ENCODE measurements around the gene CRIP2. TPM values are rescaled to one million over a fixed set of nuclear protein-coding genes. Genes with fewer than 3 reads are reported as not detected.

CRIP2 gene
- total RNA-seq, 3 donors from 2014 or later = 46.2 to 146 (median 92.1) TPM

- Histone ChIP-seq H3K27me3 (no peaks in the 10 kb centered on the region), H3K9me3 (no peaks in the 10 kb centered on the region), H3K27ac (no peak overlapping the region), H3K36me3 (no peaks in the 10 kb centered on the region), H3K4me1 (no peaks in the 10 kb centered on the region), H3K4me3 (no peak overlapping the region)
- TF ChIP-seq CTCF (IDR thresholded peaks at IDR 0.05) (no peak), POLR2AphosphoS5 (IDR thresholded peaks at IDR 0.05) (no peak), POLR2A (IDR thresholded peaks at IDR 0.05) (no peak)
- DNase-seq (ENCODE audit: low spot score in 2 of 2) = no peak
- intact Hi-C loops (cut with DNase I; ENCODE audit: low total_unique reads) = no loop called here
Observed at GRCh38 chr14:105439710-105440553, 34.7 kb upstream of the CRIP2 start.

- no peaks in the 10 kb centered on the region for H3K4me1 ChIP-seq
- TF ChIP-seq POLR2A (IDR thresholded peaks at IDR 0.05) (no peak), POLR2AphosphoS5 (IDR thresholded peaks at IDR 0.05) (no peak), CTCF (IDR thresholded peaks at IDR 0.05) (no peak)
Observed at GRCh38 chr14:105440554-105440900, 34.1 kb upstream of the CRIP2 start.

GRCh38 chr14:105440992-105441391, 33.6 kb upstream of the CRIP2 start:
- Histone ChIP-seq H3K27ac (no peak overlapping the region), H3K27me3 (no peaks in the 10 kb centered on the region), H3K4me3 (no peak overlapping the region), H3K36me3 (no peaks in the 10 kb centered on the region), H3K9me3 (no peaks in the 10 kb centered on the region), H3K4me1 (no peaks in the 10 kb centered on the region)
- no peak for DNase-seq (ENCODE audit: low spot score in 2 of 2)
- TF ChIP-seq POLR2A (IDR thresholded peaks at IDR 0.05) (no peak), CTCF (IDR thresholded peaks at IDR 0.05) (no peak), POLR2AphosphoS5 (IDR thresholded peaks at IDR 0.05) (no peak)
- intact Hi-C loops (cut with DNase I; ENCODE audit: low total_unique reads) = no loop called here

More at GRCh38 chr14:105440554-105440900, 34.1 kb upstream of the CRIP2 start:
- no peak overlapping the region for H3K27ac ChIP-seq
- H3K9me3 ChIP-seq = no peaks in the 10 kb centered on the region
- intact Hi-C loops (cut with DNase I; ENCODE audit: low total_unique reads) = no loop called here
- H3K4me3 ChIP-seq = no peak overlapping the region
- no peaks in the 10 kb centered on the region for H3K27me3 ChIP-seq
- H3K36me3 ChIP-seq = no peaks in the 10 kb centered on the region
- no peak for DNase-seq (ENCODE audit: low spot score in 2 of 2)

GRCh38 chr14:105442125-105442524, 32.5 kb upstream of the CRIP2 start:
- Histone ChIP-seq H3K4me3 (no peak overlapping the region), H3K4me1 (no peaks in the 10 kb centered on the region), H3K27ac (no peak overlapping the region), H3K36me3 (no peaks in the 10 kb centered on the region), H3K9me3 (no peaks in the 10 kb centered on the region), H3K27me3 (no peaks in the 10 kb centered on the region)
- intact Hi-C loops (cut with DNase I; ENCODE audit: low total_unique reads) = no loop called here
- no peak for DNase-seq (ENCODE audit: low spot score in 2 of 2)
- TF ChIP-seq CTCF (IDR thresholded peaks at IDR 0.05) (no peak), POLR2A (IDR thresholded peaks at IDR 0.05) (no peak), POLR2AphosphoS5 (IDR thresholded peaks at IDR 0.05) (no peak)

GRCh38 chr14:105442834-105443233, 31.8 kb upstream of the CRIP2 start:
- Histone ChIP-seq H3K27ac (no peak overlapping the region), H3K9me3 (no peaks in the 10 kb centered on the region), H3K4me1 (no peaks in the 10 kb centered on the region), H3K4me3 (no peak overlapping the region), H3K36me3 (no peaks in the 10 kb centered on the region), H3K27me3 (no peaks in the 10 kb centered on the region)
- TF ChIP-seq POLR2A (IDR thresholded peaks at IDR 0.05) (no peak), CTCF (IDR thresholded peaks at IDR 0.05) (no peak), POLR2AphosphoS5 (IDR thresholded peaks at IDR 0.05) (no peak)
- intact Hi-C loops (cut with DNase I; ENCODE audit: low total_unique reads) = no loop called here
- no peak for DNase-seq (ENCODE audit: low spot score in 2 of 2)
